ENCODE data around the gene ADCY7. TPM values are rescaled to one million over a fixed set of nuclear protein-coding genes. Genes with fewer than 3 reads are reported as not detected.

The ADCY7 gene
- total and polyA plus RNA-seq, 9 of the 15 experiments (the other 6 are each of a cell fraction or from before 2014, with no cell fraction given) = 2.3 to 108 (median 28.6) TPM

GRCh38 chr16:50303041-50303604 lies 36.8 kb downstream of the ADCY7 start (continued):
- TF ChIP-seq, protein P1, sequence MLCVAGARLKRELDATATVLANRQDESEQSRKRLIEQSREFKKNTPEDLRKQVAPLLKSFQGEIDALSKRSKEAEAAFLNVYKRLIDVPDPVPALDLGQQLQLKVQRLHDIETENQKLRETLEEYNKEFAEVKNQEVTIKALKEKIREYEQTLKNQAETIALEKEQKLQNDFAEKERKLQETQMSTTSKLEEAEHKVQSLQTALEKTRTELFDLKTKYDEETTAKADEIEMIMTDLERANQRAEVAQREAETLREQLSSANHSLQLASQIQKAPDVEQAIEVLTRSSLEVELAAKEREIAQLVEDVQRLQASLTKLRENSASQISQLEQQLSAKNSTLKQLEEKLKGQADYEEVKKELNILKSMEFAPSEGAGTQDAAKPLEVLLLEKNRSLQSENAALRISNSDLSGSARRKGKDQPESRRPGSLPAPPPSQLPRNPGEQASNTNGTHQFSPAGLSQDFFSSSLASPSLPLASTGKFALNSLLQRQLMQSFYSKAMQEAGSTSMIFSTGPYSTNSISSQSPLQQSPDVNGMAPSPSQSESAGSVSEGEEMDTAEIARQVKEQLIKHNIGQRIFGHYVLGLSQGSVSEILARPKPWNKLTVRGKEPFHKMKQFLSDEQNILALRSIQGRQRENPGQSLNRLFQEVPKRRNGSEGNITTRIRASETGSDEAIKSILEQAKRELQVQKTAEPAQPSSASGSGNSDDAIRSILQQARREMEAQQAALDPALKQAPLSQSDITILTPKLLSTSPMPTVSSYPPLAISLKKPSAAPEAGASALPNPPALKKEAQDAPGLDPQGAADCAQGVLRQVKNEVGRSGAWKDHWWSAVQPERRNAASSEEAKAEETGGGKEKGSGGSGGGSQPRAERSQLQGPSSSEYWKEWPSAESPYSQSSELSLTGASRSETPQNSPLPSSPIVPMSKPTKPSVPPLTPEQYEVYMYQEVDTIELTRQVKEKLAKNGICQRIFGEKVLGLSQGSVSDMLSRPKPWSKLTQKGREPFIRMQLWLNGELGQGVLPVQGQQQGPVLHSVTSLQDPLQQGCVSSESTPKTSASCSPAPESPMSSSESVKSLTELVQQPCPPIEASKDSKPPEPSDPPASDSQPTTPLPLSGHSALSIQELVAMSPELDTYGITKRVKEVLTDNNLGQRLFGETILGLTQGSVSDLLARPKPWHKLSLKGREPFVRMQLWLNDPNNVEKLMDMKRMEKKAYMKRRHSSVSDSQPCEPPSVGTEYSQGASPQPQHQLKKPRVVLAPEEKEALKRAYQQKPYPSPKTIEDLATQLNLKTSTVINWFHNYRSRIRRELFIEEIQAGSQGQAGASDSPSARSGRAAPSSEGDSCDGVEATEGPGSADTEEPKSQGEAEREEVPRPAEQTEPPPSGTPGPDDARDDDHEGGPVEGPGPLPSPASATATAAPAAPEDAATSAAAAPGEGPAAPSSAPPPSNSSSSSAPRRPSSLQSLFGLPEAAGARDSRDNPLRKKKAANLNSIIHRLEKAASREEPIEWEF (CRISPR knock-in tag; IDR thresholded peaks at IDR 0.05) = no peak
- TF ChIP-seq FUS (optimal IDR thresholded peaks at IDR 0.05; ENCODE audit: low read depth, low read length) = no peak
- TF ChIP-seq HMG20B (CRISPR knock-in tag; IDR thresholded peaks at IDR 0.05) = no peak
- TF ChIP-seq, protein P2, sequence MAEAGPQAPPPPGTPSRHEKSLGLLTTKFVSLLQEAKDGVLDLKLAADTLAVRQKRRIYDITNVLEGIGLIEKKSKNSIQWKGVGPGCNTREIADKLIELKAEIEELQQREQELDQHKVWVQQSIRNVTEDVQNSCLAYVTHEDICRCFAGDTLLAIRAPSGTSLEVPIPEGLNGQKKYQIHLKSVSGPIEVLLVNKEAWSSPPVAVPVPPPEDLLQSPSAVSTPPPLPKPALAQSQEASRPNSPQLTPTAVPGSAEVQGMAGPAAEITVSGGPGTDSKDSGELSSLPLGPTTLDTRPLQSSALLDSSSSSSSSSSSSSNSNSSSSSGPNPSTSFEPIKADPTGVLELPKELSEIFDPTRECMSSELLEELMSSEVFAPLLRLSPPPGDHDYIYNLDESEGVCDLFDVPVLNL (CRISPR knock-in tag; IDR thresholded peaks at IDR 0.05; ENCODE audit: low read depth) = no peak
- TF ChIP-seq ESRRB (CRISPR knock-in tag; IDR thresholded peaks at IDR 0.05; ENCODE audit: borderline replicate concordance) = no peak
- TF ChIP-seq, protein P3, sequence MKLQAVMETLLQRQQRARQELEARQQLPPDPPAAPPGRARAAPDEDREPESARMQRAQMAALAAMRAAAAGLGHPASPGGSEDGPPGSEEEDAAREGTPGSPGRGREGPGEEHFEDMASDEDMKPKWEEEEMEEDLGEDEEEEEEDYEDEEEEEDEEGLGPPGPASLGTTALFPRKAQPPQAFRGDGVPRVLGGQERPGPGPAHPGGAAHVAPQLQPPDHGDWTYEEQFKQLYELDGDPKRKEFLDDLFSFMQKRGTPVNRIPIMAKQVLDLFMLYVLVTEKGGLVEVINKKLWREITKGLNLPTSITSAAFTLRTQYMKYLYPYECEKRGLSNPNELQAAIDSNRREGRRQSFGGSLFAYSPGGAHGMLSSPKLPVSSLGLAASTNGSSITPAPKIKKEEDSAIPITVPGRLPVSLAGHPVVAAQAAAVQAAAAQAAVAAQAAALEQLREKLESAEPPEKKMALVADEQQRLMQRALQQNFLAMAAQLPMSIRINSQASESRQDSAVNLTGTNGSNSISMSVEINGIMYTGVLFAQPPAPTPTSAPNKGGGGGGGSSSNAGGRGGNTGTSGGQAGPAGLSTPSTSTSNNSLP (IDR thresholded peaks at IDR 0.05; ENCODE audit: borderline replicate concordance, low read depth, low read length) = no peak
